Measurements from ENCODE around the gene TDRD3. TPM values are rescaled to one million over a fixed set of nuclear protein-coding genes. Genes with fewer than 3 reads are reported as not detected.

Gene TDRD3
- total RNA-seq, 3 donors from 2014 or later = 30.6 to 52.1 (median 32.1) TPM

GRCh38 chr13:60540276-60540675 is 143.3 kb downstream of the TDRD3 start:
- H3K4me1 ChIP-seq = no peaks in the 10 kb centered on the region
- TF ChIP-seq CTCF (IDR thresholded peaks at IDR 0.05) (no peak), POLR2AphosphoS5 (IDR thresholded peaks at IDR 0.05) (no peak), POLR2A (IDR thresholded peaks at IDR 0.05) (no peak)
- intact Hi-C loops (cut with DNase I; ENCODE audit: low total_unique reads) = loop anchor here (5.0 kb wide), 1 partner anchor 668 kb away; no protein-coding TSS in a partner anchor
- H3K36me3 ChIP-seq = no peaks in the 10 kb centered on the region
- no peaks in the 10 kb centered on the region for H3K27me3 ChIP-seq
- no peak overlapping the region for H3K4me3 ChIP-seq
- no peak for DNase-seq (ENCODE audit: low spot score in 2 of 2)
- H3K9me3 ChIP-seq = no peaks in the 10 kb centered on the region
- no peak overlapping the region for H3K27ac ChIP-seq

GRCh38 chr13:60562096-60562780 is 165.2 kb downstream of the TDRD3 start:
- H3K4me3 ChIP-seq = no peak overlapping the region
- H3K27me3 ChIP-seq = no peaks in the 10 kb centered on the region
- H3K36me3 ChIP-seq = peaks cover 3% of the 10 kb centered on the region
- H3K27ac ChIP-seq = no peak overlapping the region
- no peaks in the 10 kb centered on the region for H3K9me3 ChIP-seq
- no peaks in the 10 kb centered on the region for H3K4me1 ChIP-seq
- DNase-seq (ENCODE audit: low spot score in 2 of 2) = no peak
- intact Hi-C loops (cut with DNase I; ENCODE audit: low total_unique reads) = no loop called here
- TF ChIP-seq POLR2A (IDR thresholded peaks at IDR 0.05) (no peak), CTCF (IDR thresholded peaks at IDR 0.05) (no peak)

- intact Hi-C loops (cut with DNase I; ENCODE audit: low total_unique reads) = no loop called here
- Histone ChIP-seq H3K4me1 (no peaks in the 10 kb centered on the region), H3K36me3 (no peaks in the 10 kb centered on the region), H3K27me3 (no peaks in the 10 kb centered on the region), H3K9me3 (no peaks in the 10 kb centered on the region), H3K4me3 (no peak overlapping the region), H3K27ac (no peak overlapping the region)
- TF ChIP-seq CTCF (IDR thresholded peaks at IDR 0.05) (no peak), POLR2A (IDR thresholded peaks at IDR 0.05) (no peak), POLR2AphosphoS5 (IDR thresholded peaks at IDR 0.05) (no peak)
- DNase-seq (ENCODE audit: low spot score in 2 of 2) = no peak
Observed at GRCh38 chr13:60571571-60571970, 174.6 kb downstream of the TDRD3 start.

GRCh38 chr13:60572003-60572798 is 175.2 kb downstream of the TDRD3 start:
- H3K9me3 ChIP-seq = no peaks in the 10 kb centered on the region
- H3K4me3 ChIP-seq = no peak overlapping the region
- no peaks in the 10 kb centered on the region for H3K4me1 ChIP-seq
- H3K36me3 ChIP-seq = no peaks in the 10 kb centered on the region
- DNase-seq (ENCODE audit: low spot score in 2 of 2) = no peak
- H3K27me3 ChIP-seq = no peaks in the 10 kb centered on the region
- intact Hi-C loops (cut with DNase I; ENCODE audit: low total_unique reads) = no loop called here
- no peak overlapping the region for H3K27ac ChIP-seq
- TF ChIP-seq POLR2AphosphoS5 (IDR thresholded peaks at IDR 0.05) (no peak), POLR2A (IDR thresholded peaks at IDR 0.05) (no peak), CTCF (IDR thresholded peaks at IDR 0.05) (no peak)

- Histone ChIP-seq H3K27ac (no peak overlapping the region), H3K9me3 (no peaks in the 10 kb centered on the region), H3K36me3 (no peaks in the 10 kb centered on the region), H3K4me3 (no peak overlapping the region), H3K27me3 (no peaks in the 10 kb centered on the region), H3K4me1 (no peaks in the 10 kb centered on the region)
- intact Hi-C loops (cut with DNase I; ENCODE audit: low total_unique reads) = no loop called here
- DNase-seq (ENCODE audit: low spot score in 2 of 2) = no peak
- TF ChIP-seq POLR2A (IDR thresholded peaks at IDR 0.05) (no peak), CTCF (IDR thresholded peaks at IDR 0.05) (no peak), POLR2AphosphoS5 (IDR thresholded peaks at IDR 0.05) (no peak)
Observed at GRCh38 chr13:60572855-60573254, 175.8 kb downstream of the TDRD3 start.

All from breast epithelium (tissue), 4 donors.